SK-N-SH (cell line): ENCODE results near the gene RAB6B. TPM values are rescaled to one million over a fixed set of nuclear protein-coding genes. Genes with fewer than 3 reads are reported as not detected.

Source experiments
- CTCF ChIA-PET: fragments of 300-600, 350-600 bp; formaldehyde crosslinking; extraction: SDS; loops from one replicate; lab custom pipeline; 2021; lab: Yijun Ruan, JAX
- POLR2A ChIA-PET: fragments of 350-600 bp; sonication (Branson Sonifier 250); formaldehyde crosslinking; extraction: SDS; loops from one replicate; lab custom pipeline; 2020; ENCODE audit warnings: antibody characterized with exemption, inconsistent platforms; lab: Yijun Ruan, JAX
- DNase-seq: peaks from one replicate; pipeline ENCODE4 v3.0.0; 2012
- H2AFZ ChIP-seq: fragments of 200-600 bp; sonication (generic); 2 replicates; pipeline ENCODE4 v1.8.1; 2016; ENCODE audit warnings: antibody characterized with exemption, mild to moderate bottlenecking, low read depth
- H3F3A ChIP-seq: fragments of 200-600 bp; sonication (generic); replicated peaks from 2 replicates; pipeline ENCODE3; 2016; ENCODE audit warnings: antibody characterized with exemption, mild to moderate bottlenecking; ENCODE audit not compliant: insufficient read depth
- H3K27ac ChIP-seq, 2 experiments: fragments of 200-500 bp in 1 of 2; fragments of 200-600 bp in 1 of 2; sonication (Bioruptor generic) in 1 of 2; sonication (generic), shearing (Covaris generic) in 1 of 2; 2 replicates each; pipeline versions ENCODE4 v1.5.1 to v1.6.1; 2014 to 2016; ENCODE audit warnings: low read depth in 2 of 2, inconsistent platforms in 1 of 2, low read length in 1 of 2, mild to moderate bottlenecking in 1 of 2, mixed read lengths in 1 of 2
- H3K27me3 ChIP-seq: fragments of 200-600 bp; sonication (generic), shearing (Covaris generic); 2 replicates; pipeline ENCODE4 v1.6.1; 2016; ENCODE audit warnings: mixed run types; ENCODE audit not compliant: insufficient read depth
- H3K36me3 ChIP-seq, 2 experiments: fragments of 200-500 bp in 1 of 2; fragments of 200-600 bp in 1 of 2; sonication (Bioruptor generic) in 1 of 2; sonication (generic) in 1 of 2; replicated peaks in 1 of 2; 2 replicates each; pipeline versions ENCODE3 to v1.5.1; 2014 to 2016; ENCODE audit warnings: low read length in 1 of 2, mild to moderate bottlenecking in 1 of 2; ENCODE audit not compliant: insufficient read depth in 2 of 2, control insufficient read depth in 1 of 2
- H3K4me1 ChIP-seq, 2 experiments: fragments of 200-500 bp in 1 of 2; fragments of 200-600 bp in 1 of 2; sonication (Bioruptor generic) in 1 of 2; sonication (generic), shearing (Covaris generic) in 1 of 2; 2 replicates each; pipeline versions ENCODE4 v1.5.1 to v1.6.1; 2014 to 2016; ENCODE audit warnings: low read depth in 1 of 2, low read length in 1 of 2, mixed run types in 1 of 2; ENCODE audit not compliant: insufficient read depth in 2 of 2, control insufficient read depth in 1 of 2
- H3K4me2 ChIP-seq: fragments of 200-600 bp; sonication (generic), shearing (Covaris generic); 2 replicates; pipeline ENCODE4 v1.6.1; 2017; ENCODE audit warnings: mixed run types
- H3K4me3 ChIP-seq, 2 experiments: fragments of 200-500 bp in 1 of 2; fragments of 200-600 bp in 1 of 2; sonication (Bioruptor generic) in 1 of 2; sonication (generic), shearing (Covaris generic) in 1 of 2; 2 replicates each; pipeline versions ENCODE4 v1.5.1 to v1.8.1; 2014 to 2016; ENCODE audit warnings: low read depth in 2 of 2, inconsistent platforms in 1 of 2, low read length in 1 of 2, mild to moderate bottlenecking in 1 of 2, mixed read lengths in 1 of 2, moderate library complexity in 1 of 2
- H3K79me2 ChIP-seq: fragments of 200-600 bp; sonication (generic); 2 replicates; pipeline ENCODE4 v1.8.1; 2017; ENCODE audit warnings: mild to moderate bottlenecking; ENCODE audit not compliant: insufficient read depth
- H3K9ac ChIP-seq: fragments of 200-600 bp; sonication (generic); 2 replicates; pipeline ENCODE4 v1.6.1; 2017; ENCODE audit warnings: mixed run types
- H3K9me2 ChIP-seq: fragments of 200-600 bp; sonication (generic); 2 replicates; pipeline ENCODE4 v1.6.1; 2017; ENCODE audit warnings: mixed run types
- H3K9me3 ChIP-seq: fragments of 200-600 bp; sonication (generic); 2 replicates; pipeline ENCODE4 v1.6.1; 2017; ENCODE audit warnings: mixed run types, mild to moderate bottlenecking, moderate library complexity
- H4K20me1 ChIP-seq: fragments of 200-600 bp; sonication (generic); 2 replicates; pipeline ENCODE4 v1.6.1; 2017; ENCODE audit warnings: mild to moderate bottlenecking, mixed run types; ENCODE audit not compliant: insufficient read depth
- ELF1 ChIP-seq: IDR thresholded peaks from 2 replicates; pipeline ENCODE4 v1.4.0; 2012
- EP300 ChIP-seq, 2 experiments: IDR thresholded peaks; 2 replicates each; pipeline versions ENCODE4 v1.4.0 to v1.6.1; 2012; ENCODE audit warnings: borderline replicate concordance in 1 of 2, low read depth in 1 of 2, low read length in 1 of 2
- FOXJ3 ChIP-seq: sonication (generic); formaldehyde crosslinking; IDR thresholded peaks from 2 replicates; pipeline ENCODE4 v1.5.1; 2020; ENCODE audit warnings: mild to moderate bottlenecking, missing genetic modification reagents
- GABPA ChIP-seq: IDR thresholded peaks from 2 replicates; pipeline ENCODE4 v1.4.0; 2012; ENCODE audit warnings: low read depth, mild to moderate bottlenecking
- GATA2 ChIP-seq: sonication (generic); formaldehyde crosslinking; IDR thresholded peaks from 2 replicates; pipeline ENCODE4 v1.5.0; 2020; ENCODE audit warnings: mild to moderate bottlenecking, missing genetic modification reagents
- IRF3 ChIP-seq: fragments of 150-350 bp; IDR thresholded peaks from 2 replicates; pipeline ENCODE4 v1.6.1; 2016; ENCODE audit warnings: mild to moderate bottlenecking, low read depth, low read length
- JUND ChIP-seq: IDR thresholded peaks from 2 replicates; pipeline ENCODE4 v1.4.0; 2012
- MEF2A ChIP-seq: IDR thresholded peaks from 2 replicates; pipeline ENCODE4 v1.4.0; 2012; ENCODE audit warnings: low read depth, borderline replicate concordance
- NRF1 ChIP-seq: IDR thresholded peaks from 2 replicates; pipeline ENCODE4 v1.6.1; 2012; ENCODE audit warnings: low read depth, mild to moderate bottlenecking, low read length
- PBX3 ChIP-seq: IDR thresholded peaks from 2 replicates; pipeline ENCODE4; 2012
- RAD21 ChIP-seq: IDR thresholded peaks from 2 replicates; pipeline ENCODE4 v1.6.1; 2012; ENCODE audit warnings: mild to moderate bottlenecking, low read length
- RFX5 ChIP-seq: IDR thresholded peaks from 2 replicates; pipeline ENCODE4 v1.6.1; 2012; ENCODE audit warnings: mild to moderate bottlenecking, improper control_type of control experiment, low read length
- RXRA ChIP-seq: IDR thresholded peaks from 2 replicates; pipeline ENCODE4 v1.4.0; 2012; ENCODE audit warnings: low read depth, mild to moderate bottlenecking, borderline replicate concordance
- SIN3A ChIP-seq: IDR thresholded peaks from 2 replicates; pipeline ENCODE4 v1.6.1; 2012; ENCODE audit warnings: low read depth, mild to moderate bottlenecking, low read length, moderate library complexity, borderline replicate concordance
- SMC3 ChIP-seq: IDR thresholded peaks from 2 replicates; pipeline ENCODE4 v1.6.1; 2012; ENCODE audit warnings: low read depth, low read length, improper control_type of control experiment
- TAF1 ChIP-seq: IDR thresholded peaks from 2 replicates; pipeline ENCODE4 v1.6.1; 2012; ENCODE audit warnings: low read depth, mild to moderate bottlenecking, low read length, moderate library complexity, borderline replicate concordance
- WGBS: methylation state at CpG from one replicate; pipeline ENCODE4 v1.1.6; 2017; ENCODE audit warnings: low lambda C conversion rate; 5-methylcytosine and 5-hydroxymethylcytosine counted together
- polyA plus RNA-seq, 3 experiments: library from polyadenylated mRNA; depleted of rRNA; stranded (reverse); fragments of >200 nt; gene quantifications; 2 replicates each; pipeline ENCODE4 v1.2.3, GENCODE V29; 2012
- TF ChIP-seq, protein P1 (sequence below): IDR thresholded peaks from 2 replicates; pipeline ENCODE4 v1.4.0; 2012; ENCODE audit warnings: low read depth, borderline replicate concordance
- TF ChIP-seq, protein P2 (sequence below): IDR thresholded peaks from 2 replicates; pipeline ENCODE4 v1.4.0; 2012; ENCODE audit warnings: low read depth

RAB6B gene
- polyA plus RNA-seq, 1 of the 3 experiments (the other 2 are of a cell fraction): 9.3 TPM

- TF ChIP-seq RAD21: no peak
- no peak for TF ChIP-seq MEF2A
- TF ChIP-seq, protein P1, sequence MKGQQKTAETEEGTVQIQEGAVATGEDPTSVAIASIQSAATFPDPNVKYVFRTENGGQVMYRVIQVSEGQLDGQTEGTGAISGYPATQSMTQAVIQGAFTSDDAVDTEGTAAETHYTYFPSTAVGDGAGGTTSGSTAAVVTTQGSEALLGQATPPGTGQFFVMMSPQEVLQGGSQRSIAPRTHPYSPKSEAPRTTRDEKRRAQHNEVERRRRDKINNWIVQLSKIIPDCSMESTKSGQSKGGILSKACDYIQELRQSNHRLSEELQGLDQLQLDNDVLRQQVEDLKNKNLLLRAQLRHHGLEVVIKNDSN: no peak
- TF ChIP-seq ELF1: no peak
- TF ChIP-seq GABPA: no peak
- no peak for TF ChIP-seq JUND
- TF ChIP-seq, protein P2, sequence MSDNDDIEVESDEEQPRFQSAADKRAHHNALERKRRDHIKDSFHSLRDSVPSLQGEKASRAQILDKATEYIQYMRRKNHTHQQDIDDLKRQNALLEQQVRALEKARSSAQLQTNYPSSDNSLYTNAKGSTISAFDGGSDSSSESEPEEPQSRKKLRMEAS: no peak
- no peak for TF ChIP-seq RFX5
- no peak for TF ChIP-seq EP300 (IDR thresholded peaks at IDR 0.05; ENCODE audit: borderline replicate concordance in 1 of 2, low read depth in 1 of 2, low read length in 1 of 2)
- TF ChIP-seq NRF1: no peak
- TF ChIP-seq FOXJ3: no peak
- TF ChIP-seq TAF1: no peak
- TF ChIP-seq RXRA: no peak
- TF ChIP-seq SMC3: no peak
- no peak for TF ChIP-seq GATA2 (CRISPR knock-in tag)
- no peak for TF ChIP-seq IRF3
- TF ChIP-seq PBX3: no peak
- no peak for TF ChIP-seq SIN3A
- 58% methylated on average over 3 of the region's 5 CpGs for WGBS
- H3K27me3 ChIP-seq: no peaks in the 10 kb centered on the region; the same call in 1 of the 2 replicates
- no peak overlapping the region for H3K4me2 ChIP-seq
- DNase-seq: no peak
- H4K20me1 ChIP-seq: no peaks in the 10 kb centered on the region
- ChIA-PET POLR2A (no interaction called here), CTCF (interaction anchor here (1.7 kb wide), 1 partner anchor 64 kb away, joined by 3 read pairs; no protein-coding TSS in a partner anchor)
- H3K4me3 ChIP-seq: no peak overlapping the region
- H3K9me2 ChIP-seq: no peaks in the 10 kb centered on the region
- no peaks in the 10 kb centered on the region for H3K36me3 ChIP-seq
- no peak overlapping the region for H2AFZ ChIP-seq
- H3K9me3 ChIP-seq: no peaks in the 10 kb centered on the region
- H3K4me1 ChIP-seq: no peaks in the 10 kb centered on the region; a peak in 1 of 4 replicates
- H3K79me2 ChIP-seq: no peaks in the 10 kb centered on the region
- no peak overlapping the region for H3K27ac ChIP-seq
- no peaks in the 10 kb centered on the region for H3F3A ChIP-seq
- no peak overlapping the region for H3K9ac ChIP-seq
Observed at GRCh38 chr3:133881939-133882825, 13.5 kb downstream of the RAB6B start.
